T-helper 1 cell (primary cell): ENCODE measurements around the gene EVI5L.

ENCODE experiments used
- DNase-seq, 5 donors: peaks; one replicate each; pipeline ENCODE4 v3.0.0-alpha.2; 2012 to 2020

Gene EVI5L

GRCh38 chr19:7861619-7862412 lies 31.8 kb downstream of the EVI5L start:
- DNase-seq, result no peak

- peak; percentile 61 to 79 (median 69) for DNase-seq
These were observed 32.5 kb downstream of the EVI5L start for GRCh38 chr19:7862413-7862951.

- no peak for DNase-seq
These were observed 33.3 kb downstream of the EVI5L start for GRCh38 chr19:7863157-7863970.

- DNase-seq, result no peak
These were observed 34.1 kb downstream of the EVI5L start for GRCh38 chr19:7863971-7864689.

DNA sequence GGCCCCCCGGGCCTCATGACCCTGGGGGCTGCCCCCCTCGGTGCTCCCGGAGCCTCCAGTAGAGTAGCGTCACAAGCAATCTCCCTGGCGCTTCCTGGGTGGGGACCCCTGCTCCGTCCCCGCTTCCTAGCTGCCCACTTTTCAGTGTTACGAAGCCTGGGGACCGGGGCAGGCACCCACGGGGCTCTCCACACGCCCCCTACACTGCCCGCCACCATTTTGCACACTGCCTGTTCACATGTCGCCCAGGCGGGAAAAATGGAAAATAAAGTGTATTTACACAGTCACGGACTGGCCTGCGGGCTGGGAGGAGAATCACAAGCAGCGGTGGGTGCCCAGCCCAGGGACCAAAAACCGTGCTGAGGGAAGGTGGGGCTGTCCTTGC lies 34.7 kb downstream of the EVI5L start:
- no peak for DNase-seq

- DNase-seq, result no peak
These were observed 35.4 kb downstream of the EVI5L start for GRCh38 chr19:7865262-7865911.

DNA sequence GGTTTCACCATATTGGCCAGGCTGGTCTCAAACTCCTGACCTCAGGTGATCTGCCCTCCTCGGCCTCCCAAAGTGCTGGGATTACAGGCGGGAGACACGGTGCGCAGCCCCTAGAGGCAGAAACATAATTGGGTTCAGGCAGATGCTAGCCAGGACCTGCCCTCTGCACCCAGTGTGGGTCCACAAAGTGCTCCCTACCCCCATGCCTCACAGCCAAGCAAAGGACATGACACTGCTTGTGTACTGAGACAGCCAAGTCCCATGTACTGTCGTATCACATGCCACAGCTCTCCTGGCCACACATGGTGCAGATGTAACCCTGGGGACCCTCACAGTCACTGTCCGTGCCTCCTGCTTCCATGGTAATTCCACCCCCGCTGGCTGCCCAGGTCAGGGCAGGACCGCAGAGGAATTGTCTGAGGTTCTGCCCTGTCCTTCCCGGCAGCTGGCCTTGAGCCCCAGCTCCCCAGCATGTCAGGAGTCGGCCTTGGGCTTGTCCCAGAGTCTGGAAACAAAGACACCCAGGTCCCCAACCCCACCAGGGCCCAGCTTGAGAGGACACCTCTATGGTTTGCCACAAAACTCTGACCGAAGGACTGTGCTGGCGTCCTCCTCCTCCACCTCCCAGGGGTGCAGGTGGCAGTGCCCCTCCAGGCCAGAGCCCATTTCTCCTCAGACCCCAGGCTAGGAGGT lies 36.5 kb downstream of the EVI5L start:
- DNase-seq, result no peak

DNA sequence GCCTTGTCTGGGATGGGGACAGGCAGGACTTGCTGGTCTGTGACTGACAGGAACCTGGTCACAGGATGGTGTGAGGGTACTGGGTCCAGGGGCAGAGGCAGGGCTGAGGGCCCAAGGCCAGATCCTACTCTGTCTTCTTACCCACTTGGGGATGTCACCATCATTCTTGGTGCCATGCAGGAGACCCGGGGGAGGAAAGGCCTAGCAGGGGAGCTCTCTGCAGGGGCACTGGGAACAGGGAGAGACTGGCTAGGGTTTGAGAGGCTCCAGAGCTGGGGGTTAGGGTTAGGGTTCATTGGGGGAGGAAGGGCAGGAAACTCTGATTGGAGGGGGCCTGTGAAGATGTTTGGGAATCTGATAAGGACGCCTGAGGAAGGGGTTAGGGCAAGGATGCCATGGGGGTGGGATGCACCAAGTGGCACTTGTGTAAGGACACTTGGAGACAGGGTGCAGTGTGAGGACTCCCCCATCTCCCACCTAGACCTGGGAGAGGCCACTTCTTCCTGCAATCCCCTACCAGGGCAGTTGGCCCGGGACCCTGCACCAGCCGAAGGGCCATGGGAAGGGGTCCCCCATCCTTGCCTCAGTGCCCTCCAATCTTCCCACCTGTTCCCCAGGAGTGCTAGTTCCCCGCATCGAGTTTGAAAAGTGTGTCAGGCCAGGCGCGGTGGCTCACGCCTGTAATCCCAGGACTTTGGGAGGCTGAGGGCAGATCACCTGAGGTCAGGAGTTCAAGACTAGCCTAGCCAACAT lies 37.2 kb downstream of the EVI5L start:
- DNase-seq, result no peak

GRCh38 chr19:7868326-7868670 lies 38.3 kb downstream of the EVI5L start:
- DNase-seq, result no peak

DNA sequence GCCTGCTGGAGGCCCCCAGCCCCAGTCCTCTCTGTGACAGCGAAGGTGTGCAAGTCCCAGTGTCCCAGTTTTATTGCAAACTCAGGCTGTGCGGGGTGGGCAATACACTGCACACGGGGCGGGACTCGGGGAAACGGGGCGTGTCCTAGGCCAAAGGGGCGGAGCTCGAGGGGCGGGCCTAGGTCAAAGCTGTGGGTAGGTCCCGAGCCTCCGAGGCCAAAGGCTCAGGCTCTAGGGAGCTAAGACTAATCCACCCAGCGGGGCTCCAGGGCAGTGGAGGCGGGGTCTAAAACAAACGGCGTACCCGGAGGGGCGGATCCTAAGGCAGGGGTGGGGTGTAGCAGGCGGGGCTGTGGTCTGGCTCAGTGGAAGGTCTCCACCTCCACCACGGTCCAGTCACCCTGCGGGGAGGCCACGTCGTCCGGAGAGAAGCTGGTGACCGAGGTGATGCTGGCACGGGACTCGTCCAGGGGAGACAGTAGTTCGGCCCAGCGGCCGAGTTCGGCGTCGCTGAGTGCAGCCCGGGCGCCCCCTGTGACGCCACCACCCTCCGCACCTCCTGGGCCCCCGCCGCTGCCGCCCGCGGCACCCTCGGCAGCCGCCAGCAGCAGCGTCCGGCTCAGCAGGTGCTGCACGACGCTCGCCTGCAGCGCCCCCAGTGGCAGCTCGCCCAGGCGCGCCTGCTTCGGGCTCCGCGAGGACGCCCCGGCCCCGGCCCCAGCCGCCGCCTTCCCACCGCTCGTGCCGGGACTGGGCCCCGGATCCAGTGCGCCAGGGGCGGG lies 38.8 kb downstream of the EVI5L start:
- peak; percentile 71 to 88 (median 79) for DNase-seq

DNA sequence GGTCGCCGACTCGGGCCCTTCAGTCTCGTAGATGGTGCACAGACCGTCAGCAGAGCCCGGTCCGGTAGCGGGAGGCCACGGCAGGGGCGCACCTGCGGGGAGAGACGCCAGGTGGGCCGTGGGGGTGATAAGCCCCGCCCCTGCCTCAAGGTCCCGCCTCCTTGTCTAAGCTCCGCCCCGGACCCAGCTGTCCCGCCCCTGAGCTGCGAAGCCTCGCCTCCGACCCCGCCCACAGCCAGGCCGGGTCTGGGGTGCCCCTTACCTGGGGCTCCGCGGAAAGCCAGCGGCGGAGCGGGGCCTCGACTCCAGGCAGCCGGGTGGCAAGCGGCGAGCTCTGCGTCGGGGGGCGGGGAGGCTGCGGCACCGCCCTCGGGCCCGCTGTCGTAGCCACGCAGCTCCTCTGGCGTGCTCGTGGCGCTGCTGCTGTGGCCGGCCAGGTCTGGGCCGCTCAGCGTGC lies 39.5 kb downstream of the EVI5L start:
- peak; percentile 65 to 82 (median 74) for DNase-seq

DNA sequence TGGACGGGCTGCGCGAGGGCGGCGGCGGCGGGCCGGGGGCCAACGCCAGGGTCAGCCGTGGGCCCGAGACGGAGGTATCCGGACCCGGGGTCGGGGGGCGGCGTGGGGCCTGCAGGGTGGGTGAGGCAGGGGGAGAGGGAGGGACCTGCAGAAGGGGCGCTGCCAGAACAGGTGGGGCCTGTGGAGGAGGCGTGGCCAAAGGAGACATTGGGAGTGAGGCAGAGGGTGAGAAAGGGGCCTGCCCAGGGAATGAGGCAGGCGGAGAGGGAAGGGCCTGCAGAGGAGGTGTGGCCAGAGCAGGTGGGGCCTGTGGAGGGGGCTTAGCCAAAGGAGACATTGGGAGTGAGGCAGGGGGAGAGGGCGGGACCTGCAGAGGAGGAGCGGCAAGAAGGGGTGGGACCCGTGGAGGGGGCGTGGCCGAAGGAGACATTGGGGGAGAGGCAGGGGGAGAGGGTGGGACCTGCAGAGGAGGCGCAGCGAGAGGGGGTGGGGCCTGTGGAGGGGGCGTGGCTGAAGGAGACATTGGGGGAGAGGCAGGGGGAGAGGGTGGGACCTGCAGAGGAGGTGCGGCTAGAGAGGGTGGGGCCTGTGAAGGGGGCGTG lies 40.0 kb downstream of the EVI5L start:
- peak; percentile 37 to 60 (median 49) for DNase-seq

- DNase-seq, result peak in 4 of 5 donors; percentile 34 to 67 (median 51)
These were observed 40.8 kb downstream of the EVI5L start for GRCh38 chr19:7870571-7871436.

GRCh38 chr19:7871437-7872305 lies 41.7 kb downstream of the EVI5L start:
- DNase-seq, result peak; percentile 70 to 92 (median 80)

GRCh38 chr19:7872306-7873204 lies 42.5 kb downstream of the EVI5L start:
- DNase-seq, result no peak

DNA sequence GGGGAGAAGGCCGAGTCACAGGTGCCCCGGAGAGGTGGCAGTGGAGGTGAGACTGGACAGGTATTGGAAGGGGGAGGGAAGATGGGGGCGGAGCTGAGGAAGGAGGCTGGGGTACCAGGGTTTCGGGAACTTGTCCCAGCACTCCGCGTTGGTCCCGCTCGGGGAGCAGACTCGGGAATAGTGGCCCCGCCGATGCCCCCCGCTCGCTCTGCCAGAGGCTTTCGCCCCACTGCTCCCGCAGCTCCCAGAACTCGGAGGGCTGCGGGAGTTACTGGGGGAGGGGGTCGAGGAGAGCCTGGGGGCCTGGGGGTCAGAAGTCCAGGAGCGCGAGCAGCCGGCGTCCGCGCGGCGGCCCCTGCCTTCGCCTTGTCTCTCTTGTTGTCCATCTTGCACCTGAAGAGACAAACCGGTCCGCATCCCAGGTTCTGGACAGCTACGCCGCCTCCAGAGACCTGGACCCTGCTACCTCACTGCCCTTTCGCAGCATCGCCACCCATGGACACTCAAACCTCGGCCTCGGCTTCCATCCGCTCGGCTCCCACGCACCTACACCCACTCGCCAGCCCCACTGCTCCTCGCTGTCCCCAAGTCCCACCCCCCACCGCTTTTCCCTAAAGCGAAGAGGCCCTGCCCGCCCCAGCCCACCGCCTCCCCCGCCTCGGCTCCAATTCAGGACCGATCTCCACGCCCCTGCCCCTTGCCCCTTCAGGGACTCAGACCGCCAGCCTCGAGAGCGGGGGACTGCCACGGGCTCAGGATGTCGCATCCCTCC lies 43.5 kb downstream of the EVI5L start:
- no peak for DNase-seq
